HFF-Myc (cell line): ENCODE measurements around the gene USP40.

ENCODE experiments used
- DNase-seq: peaks from one replicate; pipeline ENCODE4 v3.0.0-alpha.2; 2011; ENCODE audit warnings: low read depth; ENCODE audit errors: extremely low read depth
- H3K4me3 ChIP-seq: replicated peaks from 2 replicates; pipeline ENCODE4 v1.5.1; 2011; ENCODE audit warnings: low read depth, mild to moderate bottlenecking, control low read depth, low read length
- TF ChIP-seq, protein P1 (sequence below): IDR thresholded peaks from 2 replicates; pipeline ENCODE4 v1.5.1; 2012; ENCODE audit warnings: mild to moderate bottlenecking, low read depth, low read length, control low read depth; ENCODE audit errors: missing control alignments

Gene USP40

GRCh38 chr2:233455006-233455405 lies 111.6 kb downstream of the USP40 start:
- DNase-seq, result no peak
- no peak overlapping the region for H3K4me3 ChIP-seq
- TF ChIP-seq, protein P1, sequence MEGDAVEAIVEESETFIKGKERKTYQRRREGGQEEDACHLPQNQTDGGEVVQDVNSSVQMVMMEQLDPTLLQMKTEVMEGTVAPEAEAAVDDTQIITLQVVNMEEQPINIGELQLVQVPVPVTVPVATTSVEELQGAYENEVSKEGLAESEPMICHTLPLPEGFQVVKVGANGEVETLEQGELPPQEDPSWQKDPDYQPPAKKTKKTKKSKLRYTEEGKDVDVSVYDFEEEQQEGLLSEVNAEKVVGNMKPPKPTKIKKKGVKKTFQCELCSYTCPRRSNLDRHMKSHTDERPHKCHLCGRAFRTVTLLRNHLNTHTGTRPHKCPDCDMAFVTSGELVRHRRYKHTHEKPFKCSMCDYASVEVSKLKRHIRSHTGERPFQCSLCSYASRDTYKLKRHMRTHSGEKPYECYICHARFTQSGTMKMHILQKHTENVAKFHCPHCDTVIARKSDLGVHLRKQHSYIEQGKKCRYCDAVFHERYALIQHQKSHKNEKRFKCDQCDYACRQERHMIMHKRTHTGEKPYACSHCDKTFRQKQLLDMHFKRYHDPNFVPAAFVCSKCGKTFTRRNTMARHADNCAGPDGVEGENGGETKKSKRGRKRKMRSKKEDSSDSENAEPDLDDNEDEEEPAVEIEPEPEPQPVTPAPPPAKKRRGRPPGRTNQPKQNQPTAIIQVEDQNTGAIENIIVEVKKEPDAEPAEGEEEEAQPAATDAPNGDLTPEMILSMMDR, result no peak

GRCh38 chr2:233453916-233454315 lies 112.7 kb downstream of the USP40 start:
- H3K4me3 ChIP-seq, result no peak overlapping the region
- DNase-seq, result no peak
- TF ChIP-seq, protein P1, result no peak

GRCh38 chr2:233453111-233453915 lies 113.3 kb downstream of the USP40 start:
- no peak overlapping the region for H3K4me3 ChIP-seq
- TF ChIP-seq, protein P1, result no peak
- no peak for DNase-seq

GRCh38 chr2:233451950-233452349 lies 114.6 kb downstream of the USP40 start:
- no peak overlapping the region for H3K4me3 ChIP-seq
- TF ChIP-seq, protein P1, result no peak

DNA sequence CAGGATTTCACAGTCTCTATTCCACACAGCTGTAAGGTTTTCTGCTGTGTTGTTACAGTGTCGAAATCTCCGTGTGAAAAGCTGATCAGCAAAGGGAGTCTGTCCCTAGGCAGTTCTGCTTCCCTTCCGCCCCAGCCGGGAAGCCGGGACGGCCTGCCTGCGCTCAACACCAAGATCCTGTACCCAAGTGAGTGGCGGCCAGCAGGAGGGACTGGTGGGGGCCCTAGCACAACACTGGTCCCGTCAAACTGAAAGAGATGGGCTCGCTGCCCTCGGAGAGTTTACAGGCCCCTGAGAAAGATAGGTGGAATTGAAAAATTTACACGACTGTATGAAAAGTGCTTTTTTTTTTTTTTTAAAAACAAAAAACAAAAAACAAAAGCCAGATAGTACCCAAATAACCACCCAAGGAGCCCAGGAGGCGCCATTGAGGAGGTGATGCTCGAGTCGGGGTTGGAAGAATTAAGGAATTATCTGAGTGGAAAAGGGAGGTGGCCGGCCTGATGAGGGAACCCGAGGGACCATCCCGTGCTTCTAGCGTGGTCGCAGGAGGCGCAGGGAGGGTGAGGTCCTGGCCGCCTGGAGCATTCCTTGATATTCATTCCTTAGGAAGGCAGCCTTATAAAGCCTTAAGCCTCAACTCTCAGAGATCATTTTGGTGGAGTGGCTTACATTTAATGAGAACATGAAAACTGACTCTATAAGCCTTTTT lies 115.6 kb downstream of the USP40 start:
- TF ChIP-seq, protein P1, result no peak
- no peak for DNase-seq
- no peak overlapping the region for H3K4me3 ChIP-seq

More at GRCh38 chr2:233451950-233452349, 114.6 kb downstream of the USP40 start:
- DNase-seq, result no peak

DNA sequence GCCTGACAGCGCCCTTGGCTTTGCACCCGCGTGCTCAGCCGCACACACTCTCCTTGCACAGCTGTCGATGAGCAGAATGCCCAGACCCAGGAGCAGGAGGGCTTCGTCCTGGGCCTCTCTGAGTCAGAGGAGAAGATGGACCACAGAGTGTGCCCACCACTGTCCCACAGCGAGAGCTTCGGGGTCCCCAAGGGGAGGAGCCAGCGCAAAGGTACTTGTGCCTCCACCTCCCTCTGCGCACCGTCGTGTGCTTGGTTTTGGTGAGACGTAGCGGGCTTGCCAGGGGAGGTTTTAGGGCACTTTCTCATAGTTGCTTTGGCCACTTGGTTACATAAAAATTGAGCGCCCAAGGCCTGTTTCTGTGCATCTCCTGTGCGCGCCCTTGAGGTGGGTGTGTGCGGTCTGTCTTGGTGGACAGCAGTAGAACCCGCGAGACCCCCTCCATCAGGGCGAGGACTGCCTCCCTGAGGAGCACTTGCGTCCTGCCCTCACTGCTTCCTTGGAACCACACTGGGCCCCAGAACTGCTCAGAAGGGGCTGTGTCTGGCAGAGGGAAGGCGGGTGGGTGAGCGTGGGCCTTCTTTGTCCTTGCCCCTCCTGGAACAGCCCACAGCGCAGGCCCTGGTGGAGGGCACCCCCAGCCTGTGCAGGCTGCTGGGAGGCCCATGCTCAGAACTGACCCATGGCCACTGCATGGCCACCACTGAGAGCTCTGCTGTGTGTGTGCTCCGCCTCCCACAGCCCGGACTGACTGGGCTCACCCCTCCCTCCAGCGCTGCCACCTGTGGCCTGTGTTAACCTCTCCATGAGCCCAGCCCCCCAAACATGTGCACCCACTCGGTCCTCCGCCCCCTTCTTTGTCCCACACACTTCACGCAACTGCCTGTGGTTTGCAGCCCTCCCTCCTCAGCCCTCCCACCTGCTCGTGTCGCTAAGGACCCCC lies 116.4 kb downstream of the USP40 start:
- no peak for DNase-seq
- H3K4me3 ChIP-seq, result no peak overlapping the region
- TF ChIP-seq, protein P1, result no peak
